NB4 (cell line): ENCODE data around the gene MYO18A.

Experiments
- CTCF ChIP-seq: IDR thresholded peaks from one replicate; pipeline ENCODE4 v1.5.1; 2012; ENCODE audit warnings: low read depth, low read length
- MAX ChIP-seq: IDR thresholded peaks from 2 replicates; pipeline ENCODE4 v1.6.1; 2011; ENCODE audit warnings: low read depth, low read length
- MYC ChIP-seq: IDR thresholded peaks from 2 replicates; pipeline ENCODE4 v1.6.1; 2011; ENCODE audit warnings: low read depth, low read length
- POLR2A ChIP-seq: IDR thresholded peaks from 2 replicates; pipeline ENCODE4 v1.6.1; 2011; ENCODE audit warnings: mild to moderate bottlenecking; ENCODE audit not compliant: insufficient read length; ENCODE audit errors: extremely low read depth

- no peak for TF ChIP-seq CTCF
- no peak for TF ChIP-seq POLR2A
- 0 out of 2 replicates have a peak, but pooled peaks have one; percentile 20 for TF ChIP-seq MAX
- no peak for TF ChIP-seq MYC
Observed at GRCh38 chr17:29155227-29155965, 24.8 kb downstream of the MYO18A start.
